GM12891 (cell line): ENCODE data around the gene KNL1.

Experiments
- POLR2A ChIP-seq: IDR thresholded peaks from 2 replicates; pipeline ENCODE4 v1.6.1; 2011; ENCODE audit warnings: low read depth, low read length, control low read depth
- POLR2AphosphoS5 ChIP-seq: IDR thresholded peaks from 2 replicates; pipeline ENCODE4 v1.6.1; 2011; ENCODE audit warnings: low read depth, low read length, control low read depth
- TAF1 ChIP-seq: IDR thresholded peaks from 2 replicates; pipeline ENCODE4 v1.6.1; 2011; ENCODE audit warnings: low read depth, low read length, control low read depth

GRCh38 chr15:40695469-40695890, 101.4 kb downstream of the KNL1 start:
- TF ChIP-seq POLR2A (no peak), POLR2AphosphoS5 (no peak), TAF1 (no peak)
